ENCODE data around the gene ZFP36.

ZFP36 gene

DNA sequence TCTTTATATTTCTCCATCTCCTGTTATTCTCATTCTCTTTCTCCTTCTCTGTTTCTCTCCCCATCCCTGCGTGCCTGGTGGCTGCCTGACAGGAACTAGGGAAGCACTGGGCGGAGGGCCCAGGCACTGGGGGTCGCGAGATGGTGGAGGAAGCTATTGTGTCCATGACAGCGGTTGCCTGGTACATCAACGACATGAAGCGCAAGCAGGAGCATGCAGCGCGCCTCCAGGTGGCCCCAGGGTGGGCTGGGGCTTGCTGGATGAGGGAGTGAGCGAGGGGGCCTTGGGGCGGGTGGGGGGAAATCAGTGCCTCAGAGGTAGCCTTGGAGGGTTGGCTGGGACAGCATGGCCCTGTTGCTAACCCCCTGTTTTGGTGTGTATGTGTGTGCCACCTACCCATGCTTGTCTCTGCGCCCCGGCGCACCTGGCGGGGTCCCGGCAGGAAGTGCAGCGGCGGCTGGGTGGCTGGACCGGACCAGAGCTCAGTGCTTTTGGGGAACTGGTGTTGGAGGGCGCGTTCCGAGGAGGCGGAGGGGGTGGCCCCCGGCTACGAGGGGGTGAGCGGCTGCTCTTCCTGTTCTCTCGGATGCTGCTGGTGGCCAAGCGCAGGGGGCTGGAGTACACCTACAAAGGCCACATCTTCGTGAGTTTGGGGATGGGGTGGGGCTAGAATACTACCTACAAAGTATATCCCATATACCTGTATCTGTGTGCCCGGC is 11.0 kb downstream of the ZFP36 start:
- H3K36me3 ChIP-seq = no peaks in the 10 kb centered on the region
- TF ChIP-seq CTCF (IDR thresholded peaks at IDR 0.05) = no peak
- H3K9me3 ChIP-seq = no peaks in the 10 kb centered on the region
- no peak overlapping the region for H3K27ac ChIP-seq
- peaks cover 6 to 9% of the 10 kb centered on the region in 2 experiments for H3K4me1 ChIP-seq (ENCODE audit: control insufficient read depth in 1 of 2, insufficient read depth in 1 of 2, low read depth in 1 of 2, low read length in 1 of 2)
- H3K27me3 ChIP-seq = peaks cover 28% of the 10 kb centered on the region
- no peak overlapping the region for H3K4me3 ChIP-seq (ENCODE audit: low read depth in 1 of 2, low read length in 1 of 2)

DNA sequence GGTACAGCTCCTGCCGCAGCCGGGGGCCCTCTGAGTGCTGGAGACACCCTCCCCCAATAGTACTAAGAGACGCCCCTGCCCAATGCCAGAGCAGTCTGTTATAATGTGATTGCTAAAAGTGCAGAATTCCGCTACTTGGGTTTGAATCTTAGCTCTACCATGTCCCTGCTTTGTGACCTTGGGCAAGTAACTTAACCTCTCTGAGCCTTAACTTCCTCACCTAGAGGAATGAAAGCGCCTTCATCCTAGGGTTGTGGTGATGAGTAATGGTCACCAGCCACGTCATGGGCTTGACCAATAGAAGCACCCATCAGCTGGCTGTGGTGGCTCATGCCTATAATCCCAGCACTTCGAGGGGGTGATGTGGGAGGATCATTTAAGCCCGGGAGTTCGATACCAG is 12.4 kb downstream of the ZFP36 start:
- no peak overlapping the region for H3K4me3 ChIP-seq (ENCODE audit: low read depth in 1 of 2, low read length in 1 of 2)
- no peaks in the 10 kb centered on the region for H3K36me3 ChIP-seq
- H3K4me1 ChIP-seq (ENCODE audit: control insufficient read depth in 1 of 2, insufficient read depth in 1 of 2, low read depth in 1 of 2, low read length in 1 of 2) = no peaks in the 10 kb centered on the region
- peaks cover 14% of the 10 kb centered on the region for H3K27me3 ChIP-seq
- no peaks in the 10 kb centered on the region for H3K9me3 ChIP-seq
- H3K27ac ChIP-seq = no peak overlapping the region
- no peak for TF ChIP-seq CTCF (IDR thresholded peaks at IDR 0.05)

GRCh38 chr19:39420769-39421168 is 14.1 kb downstream of the ZFP36 start:
- Histone ChIP-seq H3K27ac (no peak overlapping the region), H3K4me1 (ENCODE audit: control insufficient read depth in 1 of 2, insufficient read depth in 1 of 2, low read depth in 1 of 2, low read length in 1 of 2) (no peaks in the 10 kb centered on the region), H3K9me3 (no peaks in the 10 kb centered on the region), H3K4me3 (ENCODE audit: low read depth in 1 of 2, low read length in 1 of 2) (no peak overlapping the region), H3K36me3 (no peaks in the 10 kb centered on the region), H3K27me3 (no peaks in the 10 kb centered on the region)
- no peak for TF ChIP-seq CTCF (IDR thresholded peaks at IDR 0.05)

- H3K9me3 ChIP-seq = no peaks in the 10 kb centered on the region
- H3K4me1 ChIP-seq (ENCODE audit: control insufficient read depth in 1 of 2, insufficient read depth in 1 of 2, low read depth in 1 of 2, low read length in 1 of 2) = no peaks in the 10 kb centered on the region
- TF ChIP-seq CTCF (IDR thresholded peaks at IDR 0.05) = no peak
- no peak overlapping the region for H3K27ac ChIP-seq
- no peaks in the 10 kb centered on the region for H3K36me3 ChIP-seq
- no peaks in the 10 kb centered on the region for H3K27me3 ChIP-seq
- no peak overlapping the region for H3K4me3 ChIP-seq (ENCODE audit: low read depth in 1 of 2, low read length in 1 of 2)
These were observed 15.4 kb downstream of the ZFP36 start for GRCh38 chr19:39422020-39422419.

- Histone ChIP-seq H3K27me3 (peaks cover 10% of the 10 kb centered on the region), H3K36me3 (no peaks in the 10 kb centered on the region), H3K4me1 (ENCODE audit: control insufficient read depth in 1 of 2, insufficient read depth in 1 of 2, low read depth in 1 of 2, low read length in 1 of 2) (no peaks in the 10 kb centered on the region), H3K9me3 (no peaks in the 10 kb centered on the region), H3K4me3 (ENCODE audit: low read depth in 1 of 2, low read length in 1 of 2) (no peak overlapping the region), H3K27ac (no peak overlapping the region)
- TF ChIP-seq CTCF (IDR thresholded peaks at IDR 0.05) = no peak
These were observed 16.8 kb downstream of the ZFP36 start for GRCh38 chr19:39423258-39424086.

All from neutrophil (primary cell).